Thymus (tissue), 11 donors: ENCODE data around the gene PHYKPL. TPM values are rescaled to one million over a fixed set of nuclear protein-coding genes. Genes with fewer than 3 reads are reported as not detected.

Experiments
- DNase-seq, 9 donors: peaks; one replicate each; pipeline ENCODE4 v3.0.0-alpha.2; 2013; ENCODE audit warnings: low spot score in 9 of 9, low read depth in 6 of 9, missing footprints in 1 of 9
- H3K27ac ChIP-seq, 2 donors: one replicate each; pipeline ENCODE4 v1.5.1; 2013; ENCODE audit warnings: control low read depth in 1 of 2, low read depth in 1 of 2, low read length in 1 of 2, mild to moderate bottlenecking in 1 of 2, moderate library complexity in 1 of 2
- H3K27me3 ChIP-seq, 2 donors: one replicate each; pipeline ENCODE4 v1.5.1; 2013; ENCODE audit warnings: low read length in 1 of 2; ENCODE audit not compliant: control insufficient read depth in 2 of 2, insufficient read depth in 1 of 2
- H3K36me3 ChIP-seq, 2 donors: one replicate each; pipeline ENCODE4 v1.5.1; 2013; ENCODE audit warnings: low read length in 1 of 2, mild to moderate bottlenecking in 1 of 2, moderate library complexity in 1 of 2; ENCODE audit not compliant: control insufficient read depth in 2 of 2, insufficient read depth in 2 of 2
- H3K4me1 ChIP-seq, 2 donors: one replicate each; pipeline ENCODE4 v1.5.1; 2013; ENCODE audit warnings: low read length in 2 of 2; ENCODE audit not compliant: control insufficient read depth in 2 of 2, insufficient read depth in 2 of 2
- H3K4me3 ChIP-seq, 2 donors: one replicate each; pipeline ENCODE4 v1.5.1; 2013; ENCODE audit warnings: low read length in 2 of 2, control low read depth in 1 of 2, mild to moderate bottlenecking in 1 of 2
- H3K9me3 ChIP-seq, 2 donors: one replicate each; pipeline ENCODE4 v1.5.1; 2013; ENCODE audit warnings: low read length in 1 of 2, mild to moderate bottlenecking in 1 of 2; ENCODE audit not compliant: control insufficient read depth in 2 of 2, insufficient read depth in 1 of 2
- WGBS: extraction: QIAGEN DNeasy Blood & Tissue Kit; methylation state at CpG from one replicate; pipeline ENCODE4 v1.1.7; 2013; 5-methylcytosine and 5-hydroxymethylcytosine counted together
- polyA plus RNA-seq: library from polyadenylated mRNA; stranded (reverse); fragments of 200-250 nt; gene quantifications from one replicate; pipeline ENCODE4 v1.2.3, GENCODE V29; 2013
- total RNA-seq: library from RNA; stranded (reverse); fragments of 120-200 nt; gene quantifications from one replicate; pipeline ENCODE4 v1.2.4, GENCODE V29; 2013
- donor health status: healthy.

PHYKPL gene
- total and polyA plus RNA-seq, 2 donors, result 33.5 to 116 TPM

DNA sequence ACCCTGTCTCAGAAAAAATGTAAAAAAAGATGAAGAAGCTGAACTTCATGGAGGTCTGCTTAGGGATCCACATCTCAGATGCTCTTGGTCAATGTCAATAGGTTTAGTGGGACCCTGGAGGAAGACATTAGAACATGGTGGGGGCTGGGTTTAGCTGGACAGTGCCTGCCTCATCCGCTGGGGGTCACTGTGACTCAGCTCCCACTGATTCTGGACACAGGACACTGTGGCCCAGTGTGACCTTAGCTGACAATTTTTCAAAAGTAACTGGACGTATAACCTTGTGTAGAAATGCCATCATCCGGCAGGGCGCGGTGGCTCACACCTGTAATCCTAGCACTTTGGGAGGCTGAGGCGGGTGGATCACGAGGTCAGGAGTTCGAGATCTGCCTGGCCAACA lies 35.6 kb downstream of the PHYKPL start:
- no peaks in the 10 kb centered on the region for H3K9me3 ChIP-seq
- DNase-seq, result no peak
- no peak overlapping the region for H3K27ac ChIP-seq
- peaks cover 0 to 2% of the 10 kb centered on the region in 2 donors for H3K27me3 ChIP-seq
- H3K4me1 ChIP-seq, result peaks cover 2 to 16% of the 10 kb centered on the region in 2 donors
- H3K36me3 ChIP-seq, result no peaks in the 10 kb centered on the region
- H3K4me3 ChIP-seq, result no peak overlapping the region
- WGBS, result 95% methylated on average over 8 of the region's 8 CpGs

DNA sequence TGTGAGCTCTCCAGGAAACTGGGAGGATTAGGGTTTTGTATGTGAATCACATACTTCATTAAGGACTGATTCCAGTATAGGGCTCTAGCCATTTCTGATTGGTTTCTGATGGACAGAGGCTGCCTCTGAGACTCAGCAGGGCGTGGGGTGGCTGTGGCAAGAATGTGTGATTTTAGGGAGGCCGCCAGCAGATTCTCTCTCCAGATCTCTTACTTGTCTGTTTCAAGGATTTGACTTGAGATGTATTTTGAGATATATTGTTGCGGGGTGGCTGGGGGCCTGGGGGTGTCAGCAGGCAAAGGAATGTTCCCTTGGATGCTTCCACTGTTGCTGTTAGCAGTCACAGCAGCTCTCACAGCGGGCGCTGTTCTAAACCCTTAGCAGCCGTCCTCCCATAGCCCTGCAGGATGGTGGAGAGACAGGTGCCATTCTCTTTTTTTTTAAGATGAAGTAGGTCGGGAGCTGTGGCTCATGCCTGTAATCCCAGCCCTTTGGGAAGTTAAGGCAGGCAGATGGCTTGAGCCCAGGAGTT lies 36.3 kb downstream of the PHYKPL start:
- peaks cover 2 to 16% of the 10 kb centered on the region in 2 donors for H3K4me1 ChIP-seq
- DNase-seq, result no peak
- no peak overlapping the region for H3K4me3 ChIP-seq
- H3K36me3 ChIP-seq, result no peaks in the 10 kb centered on the region
- no peaks in the 10 kb centered on the region for H3K9me3 ChIP-seq
- 94% methylated on average over 7 of the region's 7 CpGs for WGBS
- H3K27me3 ChIP-seq, result peaks cover 0 to 2% of the 10 kb centered on the region in 2 donors
- H3K27ac ChIP-seq, result no peak overlapping the region

DNA sequence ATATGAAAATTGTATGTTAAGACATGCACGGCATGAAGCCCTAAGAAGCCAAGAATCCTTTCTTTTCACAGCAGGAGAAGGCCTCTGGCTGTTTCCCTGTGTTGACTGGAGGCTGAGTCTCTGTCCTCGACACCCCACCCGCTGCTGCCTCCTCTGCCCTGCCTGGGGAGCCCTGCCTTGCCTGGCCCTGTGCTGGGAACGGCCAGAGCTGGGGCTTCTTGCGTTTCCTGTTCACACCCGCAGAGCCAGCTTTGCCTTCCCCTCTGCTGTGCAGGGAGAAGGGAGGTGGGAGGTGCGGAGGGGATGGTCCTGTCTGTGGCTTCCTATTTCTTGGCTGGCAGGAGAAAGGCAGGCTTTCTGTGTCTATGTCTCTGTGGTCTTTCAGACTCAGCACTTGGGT lies 38.6 kb downstream of the PHYKPL start:
- DNase-seq, result peak in 1 of 9 donors; percentile 29
- Histone ChIP-seq H3K27me3 (peaks cover 0 to 2% of the 10 kb centered on the region in 2 donors), H3K9me3 (no peaks in the 10 kb centered on the region), H3K4me1 (peaks cover 2 to 16% of the 10 kb centered on the region in 2 donors), H3K4me3 (no peak overlapping the region), H3K27ac (no peak overlapping the region), H3K36me3 (no peaks in the 10 kb centered on the region)
- WGBS, result 11% methylated on average over 7 of the region's 7 CpGs

DNA sequence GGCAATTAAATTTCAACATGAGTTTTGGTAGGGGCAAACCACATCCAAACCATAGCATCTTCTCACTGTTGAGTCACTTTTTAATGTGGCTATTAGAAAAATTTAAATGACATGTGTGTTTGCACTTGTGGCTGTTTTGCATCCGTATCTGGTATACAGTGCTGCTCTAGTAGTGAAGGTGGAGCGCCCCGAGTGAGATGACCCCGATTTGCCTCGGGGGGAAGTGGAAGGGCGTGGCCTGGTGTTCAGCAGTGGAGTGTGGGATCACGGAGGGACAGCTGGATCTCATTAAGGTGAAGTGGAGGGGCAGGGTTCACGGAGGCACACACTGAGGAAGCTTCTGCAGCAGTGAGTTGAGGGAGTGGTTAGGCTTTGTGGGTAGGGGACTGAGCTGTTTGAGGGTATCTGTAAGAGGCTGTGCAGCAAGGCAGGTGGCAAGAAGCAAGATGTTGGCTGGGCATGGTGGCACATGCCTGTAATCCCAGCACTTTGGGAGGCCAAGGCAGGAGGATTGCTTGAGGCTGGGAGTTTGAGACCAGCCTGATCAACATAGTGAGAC lies 39.3 kb downstream of the PHYKPL start:
- peaks cover 0 to 2% of the 10 kb centered on the region in 2 donors for H3K27me3 ChIP-seq
- 44% methylated on average over 8 of the region's 8 CpGs for whole genome bisulfite sequencing
- DNase-seq, result peak in 1 of 9 donors; percentile 36
- H3K9me3 ChIP-seq, result no peaks in the 10 kb centered on the region
- H3K4me1 ChIP-seq, result peaks cover 2 to 16% of the 10 kb centered on the region in 2 donors
- no peak overlapping the region for H3K27ac ChIP-seq
- H3K36me3 ChIP-seq, result no peaks in the 10 kb centered on the region
- H3K4me3 ChIP-seq, result no peak overlapping the region

DNA sequence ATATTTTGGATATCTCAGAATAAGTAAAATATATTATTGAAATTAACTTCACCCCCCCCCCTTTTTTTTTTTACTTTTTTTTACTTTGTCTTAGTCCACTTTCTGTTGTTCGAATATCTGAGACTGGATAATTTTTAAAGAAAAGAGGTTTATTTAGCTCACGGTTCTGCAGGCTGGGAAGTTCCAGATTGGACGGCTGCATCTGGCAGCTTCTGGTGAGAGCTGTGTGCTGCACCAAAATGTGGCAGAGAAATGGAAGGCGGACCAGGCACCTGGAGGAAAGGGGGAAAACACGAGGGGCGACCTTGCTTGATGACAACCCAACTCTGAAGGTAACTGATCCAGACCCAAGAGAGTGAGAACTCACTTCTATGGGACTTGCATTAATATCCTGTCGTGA lies 39.8 kb downstream of the PHYKPL start:
- DNase-seq, result no peak
- Histone ChIP-seq H3K4me1 (peaks cover 2 to 16% of the 10 kb centered on the region in 2 donors), H3K27ac (no peak overlapping the region), H3K9me3 (no peaks in the 10 kb centered on the region), H3K4me3 (no peak overlapping the region), H3K27me3 (peaks cover 0 to 2% of the 10 kb centered on the region in 2 donors), H3K36me3 (no peaks in the 10 kb centered on the region)
- WGBS, result 97% methylated on average over 7 of the region's 7 CpGs

DNA sequence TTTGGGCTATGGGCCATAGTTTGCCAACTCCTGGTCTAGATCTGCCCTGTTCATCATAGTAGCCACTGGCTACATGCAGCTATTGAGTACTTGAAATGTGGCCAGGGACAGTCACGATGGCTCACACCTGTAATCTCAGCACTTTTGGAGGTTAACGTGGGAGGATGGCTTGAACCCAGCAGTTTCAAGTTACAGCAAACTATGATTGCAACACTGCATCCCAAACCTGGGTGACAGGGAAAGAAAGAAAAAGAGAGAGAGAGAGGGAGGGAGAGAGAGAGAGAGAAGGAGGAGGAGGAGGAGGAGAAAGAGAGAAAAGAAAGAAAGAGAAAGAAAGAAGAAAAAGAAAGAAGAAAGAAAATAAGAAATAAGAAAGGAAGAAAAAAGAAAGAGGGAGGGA lies 40.4 kb downstream of the PHYKPL start:
- no peak overlapping the region for H3K4me3 ChIP-seq
- no peaks in the 10 kb centered on the region for H3K36me3 ChIP-seq
- H3K27ac ChIP-seq, result no peak overlapping the region
- H3K9me3 ChIP-seq, result no peaks in the 10 kb centered on the region
- H3K4me1 ChIP-seq, result peaks cover 2 to 16% of the 10 kb centered on the region in 2 donors
- WGBS, result 95% methylated on average over 2 of the region's 2 CpGs
- no peak for DNase-seq
- peaks cover 0 to 2% of the 10 kb centered on the region in 2 donors for H3K27me3 ChIP-seq

DNA sequence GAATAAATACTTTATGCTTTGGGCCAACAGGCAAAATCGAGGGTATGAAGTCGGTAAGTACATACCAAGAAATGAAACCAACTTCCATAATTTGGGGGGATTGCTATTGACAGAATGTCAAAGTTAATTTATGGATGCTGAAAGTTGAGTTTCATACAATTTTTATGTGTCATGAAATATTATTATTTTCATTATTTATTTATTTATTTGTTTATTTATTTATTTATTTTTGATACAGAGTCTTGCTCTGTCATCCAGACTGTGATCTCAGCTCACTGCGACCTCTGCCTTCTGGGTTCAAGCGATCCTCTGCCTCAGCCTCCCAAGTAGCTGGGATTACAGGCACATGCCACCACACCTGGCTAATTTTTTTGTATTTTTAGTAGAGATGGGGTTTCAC lies 40.9 kb downstream of the PHYKPL start:
- Histone ChIP-seq H3K27me3 (peaks cover 0 to 2% of the 10 kb centered on the region in 2 donors), H3K27ac (no peak overlapping the region), H3K4me3 (no peak overlapping the region), H3K4me1 (peaks cover 2 to 16% of the 10 kb centered on the region in 2 donors), H3K9me3 (no peaks in the 10 kb centered on the region), H3K36me3 (no peaks in the 10 kb centered on the region)
- DNase-seq, result no peak
- 85% methylated on average over 4 of the region's 4 CpGs for WGBS

DNA sequence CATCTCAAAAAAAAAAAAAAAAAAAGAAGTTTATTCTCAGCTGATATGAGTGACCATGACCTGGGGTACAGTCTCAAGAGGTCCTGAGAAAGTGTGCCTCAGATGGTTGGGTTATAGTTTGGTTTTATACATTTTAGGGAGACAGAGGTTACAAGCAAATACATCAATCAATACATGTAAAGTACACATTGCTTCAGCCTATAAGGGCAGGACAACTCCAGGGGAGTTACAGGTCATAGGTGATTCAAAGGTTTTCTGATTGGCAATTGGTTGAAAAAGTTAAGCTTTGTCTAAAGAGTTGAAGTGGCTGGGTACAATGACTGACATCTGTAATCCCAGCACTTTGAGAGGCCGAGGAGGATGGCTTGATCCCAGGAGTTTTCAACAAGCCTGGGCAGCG lies 43.2 kb downstream of the PHYKPL start:
- H3K4me3 ChIP-seq, result no peak overlapping the region
- no peaks in the 10 kb centered on the region for H3K9me3 ChIP-seq
- peaks cover 2 to 12% of the 10 kb centered on the region in 2 donors for H3K4me1 ChIP-seq
- WGBS, result 74% methylated on average over 2 of the region's 2 CpGs
- H3K27me3 ChIP-seq, result peaks cover 0 to 2% of the 10 kb centered on the region in 2 donors
- H3K36me3 ChIP-seq, result no peaks in the 10 kb centered on the region
- H3K27ac ChIP-seq, result no peak overlapping the region
- DNase-seq, result no peak

DNA sequence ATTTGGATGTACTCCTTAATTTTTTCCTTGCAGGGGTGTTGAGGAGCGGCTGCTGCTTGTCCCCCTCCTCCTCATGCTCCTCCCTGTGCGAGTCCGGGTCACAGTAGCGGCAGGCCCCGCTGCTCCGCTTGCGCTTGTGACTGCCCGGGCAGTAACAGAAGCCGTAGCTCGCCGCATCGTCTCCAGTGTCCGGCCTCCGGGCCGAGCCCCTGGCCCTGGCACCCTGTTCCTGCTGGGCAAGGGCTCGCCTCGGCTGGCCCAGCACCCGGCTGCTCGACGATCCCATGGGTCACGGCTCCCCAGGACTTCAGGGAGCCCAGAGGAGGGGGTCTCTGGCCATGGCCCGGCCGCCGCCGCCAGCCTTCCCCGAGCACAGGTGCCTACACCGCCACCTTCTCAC lies 45.6 kb downstream of the PHYKPL start, which contains the start of gene GMCL2:
GMCL2 (minus strand) TSS at position 358 of the 400 bp plus-strand sequence; CDS start at position 286, 72 bp downstream.
- 95% methylated on average over 27 of the region's 27 CpGs for WGBS
- Histone ChIP-seq H3K27ac (no peak within 1 kb of the TSS), H3K4me3 (no peak within 1 kb of the TSS), H3K9me3 (no peaks in the 10 kb centered on the region), H3K27me3 (no peaks in the 10 kb centered on the region), H3K36me3 (no peaks in the 10 kb centered on the region), H3K4me1 (peaks cover 0 to 6% of the 10 kb centered on the region in 2 donors)
- no peak for DNase-seq
